Measurements from ENCODE around the gene MAP1B. TPM values are rescaled to one million over a fixed set of nuclear protein-coding genes. Genes with fewer than 3 reads are reported as not detected.

Gene MAP1B
- total RNA-seq, 1 donor: 164 TPM

DNA sequence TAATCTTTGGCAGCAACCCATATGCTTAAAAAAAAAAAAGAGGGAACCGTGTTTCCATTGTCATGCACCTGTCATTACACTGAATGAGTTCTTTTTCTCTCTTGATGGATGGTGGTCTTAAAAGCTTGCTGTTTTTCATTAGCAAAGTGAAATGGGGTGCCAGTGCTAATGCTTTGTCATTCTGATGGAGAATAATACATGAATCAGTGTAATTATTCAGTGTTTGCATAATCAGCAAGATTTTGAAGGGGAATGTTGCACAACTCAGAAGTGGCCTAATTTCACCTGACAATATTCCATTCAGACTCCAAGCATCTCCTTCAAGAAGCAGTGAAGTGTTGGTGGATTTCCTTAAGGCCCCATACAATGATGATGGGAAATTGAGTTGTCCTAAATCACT lies 38.1 kb downstream of the MAP1B start:
- Histone ChIP-seq H3K79me2 (ENCODE audit: insufficient read depth, low read length) (peaks cover 79% of the 10 kb centered on the region), H3K9me3 (ENCODE audit: low read depth, low read length) (no peaks in the 10 kb centered on the region), H3K4me2 (ENCODE audit: insufficient read depth, low read length) (no peak overlapping the region), H3K27me3 (ENCODE audit: insufficient read depth, low read length) (no peaks in the 10 kb centered on the region), H4K20me1 (ENCODE audit: insufficient read depth, low read length) (no peaks in the 10 kb centered on the region), H3K27ac (ENCODE audit: low read depth, low read length) (peak overlapping the region; percentile 46), H3K4me1 (ENCODE audit: insufficient read depth, low read length) (peaks cover 48% of the 10 kb centered on the region), H2AFZ (ENCODE audit: low read length) (no peak overlapping the region), H3K4me3 (ENCODE audit: insufficient read depth, low read length) (no peak overlapping the region), H3K36me3 (ENCODE audit: insufficient read depth, low read length) (peaks cover 43% of the 10 kb centered on the region)
- DNase-seq (ENCODE audit: insufficient read length, low spot score, missing footprints): no peak
- TF ChIP-seq, protein P1, sequence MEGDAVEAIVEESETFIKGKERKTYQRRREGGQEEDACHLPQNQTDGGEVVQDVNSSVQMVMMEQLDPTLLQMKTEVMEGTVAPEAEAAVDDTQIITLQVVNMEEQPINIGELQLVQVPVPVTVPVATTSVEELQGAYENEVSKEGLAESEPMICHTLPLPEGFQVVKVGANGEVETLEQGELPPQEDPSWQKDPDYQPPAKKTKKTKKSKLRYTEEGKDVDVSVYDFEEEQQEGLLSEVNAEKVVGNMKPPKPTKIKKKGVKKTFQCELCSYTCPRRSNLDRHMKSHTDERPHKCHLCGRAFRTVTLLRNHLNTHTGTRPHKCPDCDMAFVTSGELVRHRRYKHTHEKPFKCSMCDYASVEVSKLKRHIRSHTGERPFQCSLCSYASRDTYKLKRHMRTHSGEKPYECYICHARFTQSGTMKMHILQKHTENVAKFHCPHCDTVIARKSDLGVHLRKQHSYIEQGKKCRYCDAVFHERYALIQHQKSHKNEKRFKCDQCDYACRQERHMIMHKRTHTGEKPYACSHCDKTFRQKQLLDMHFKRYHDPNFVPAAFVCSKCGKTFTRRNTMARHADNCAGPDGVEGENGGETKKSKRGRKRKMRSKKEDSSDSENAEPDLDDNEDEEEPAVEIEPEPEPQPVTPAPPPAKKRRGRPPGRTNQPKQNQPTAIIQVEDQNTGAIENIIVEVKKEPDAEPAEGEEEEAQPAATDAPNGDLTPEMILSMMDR (IDR thresholded peaks at IDR 0.05; ENCODE audit: extremely low read depth, low read depth, low read length): no peak

DNA sequence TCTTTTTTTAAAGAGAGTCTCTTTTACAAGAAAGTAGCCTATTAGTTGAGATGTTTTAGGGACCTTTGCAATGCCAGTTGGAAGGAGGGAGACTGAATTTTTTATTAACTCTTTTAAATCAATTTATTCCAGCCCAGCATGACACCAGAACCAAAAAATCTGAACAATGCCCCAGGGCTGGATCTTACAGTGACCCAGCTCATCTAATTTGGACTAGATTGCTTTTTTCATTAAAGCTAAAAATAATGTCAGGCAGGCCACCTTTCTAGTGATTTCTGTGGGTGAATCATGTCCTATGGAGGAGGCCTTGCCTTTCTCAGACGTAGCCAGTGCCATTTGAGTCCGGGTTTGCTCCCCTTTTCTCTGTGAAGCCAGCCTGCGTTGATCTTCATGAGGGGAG lies 38.8 kb downstream of the MAP1B start:
- Histone ChIP-seq H3K4me1 (ENCODE audit: insufficient read depth, low read length) (peaks cover 46% of the 10 kb centered on the region), H3K36me3 (ENCODE audit: insufficient read depth, low read length) (peaks cover 43% of the 10 kb centered on the region), H4K20me1 (ENCODE audit: insufficient read depth, low read length) (no peaks in the 10 kb centered on the region), H3K27ac (ENCODE audit: low read depth, low read length) (peak overlapping the region; percentile 46), H2AFZ (ENCODE audit: low read length) (no peak overlapping the region), H3K9me3 (ENCODE audit: low read depth, low read length) (no peaks in the 10 kb centered on the region), H3K4me2 (ENCODE audit: insufficient read depth, low read length) (no peak overlapping the region), H3K27me3 (ENCODE audit: insufficient read depth, low read length) (no peaks in the 10 kb centered on the region), H3K79me2 (ENCODE audit: insufficient read depth, low read length) (peaks cover 86% of the 10 kb centered on the region), H3K4me3 (ENCODE audit: insufficient read depth, low read length) (no peak overlapping the region)
- TF ChIP-seq, protein P1 (IDR thresholded peaks at IDR 0.05; ENCODE audit: extremely low read depth, low read depth, low read length): no peak
- no peak for DNase-seq (ENCODE audit: insufficient read length, low spot score, missing footprints)

DNA sequence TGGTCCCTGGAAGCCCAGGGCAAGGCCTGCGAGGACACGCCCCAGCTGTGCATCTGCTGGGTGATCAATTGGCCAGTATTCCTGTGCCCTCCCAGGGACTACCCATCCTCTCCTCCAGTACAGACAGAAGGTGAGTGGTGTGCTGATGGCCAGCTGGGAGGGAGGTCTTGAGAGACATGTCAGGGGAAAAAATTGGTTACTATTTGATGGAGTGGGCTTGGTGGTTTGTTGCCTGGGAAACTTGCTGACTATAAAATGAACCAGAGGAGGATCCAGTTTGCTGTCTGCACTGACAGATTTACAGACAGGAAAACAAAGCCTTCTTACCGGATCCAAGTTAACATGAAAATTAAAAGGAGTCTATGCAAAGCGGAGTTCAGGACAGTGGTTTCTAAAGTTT lies 40.3 kb downstream of the MAP1B start:
- Histone ChIP-seq H3K4me3 (ENCODE audit: insufficient read depth, low read length) (no peak overlapping the region), H3K4me2 (ENCODE audit: insufficient read depth, low read length) (no peak overlapping the region), H3K9me3 (ENCODE audit: low read depth, low read length) (no peaks in the 10 kb centered on the region), H3K36me3 (ENCODE audit: insufficient read depth, low read length) (peaks cover 43% of the 10 kb centered on the region), H2AFZ (ENCODE audit: low read length) (no peak overlapping the region), H3K27ac (ENCODE audit: low read depth, low read length) (peak overlapping the region; percentile 34), H3K4me1 (ENCODE audit: insufficient read depth, low read length) (peaks cover 45% of the 10 kb centered on the region), H3K79me2 (ENCODE audit: insufficient read depth, low read length) (peaks cover 91% of the 10 kb centered on the region), H4K20me1 (ENCODE audit: insufficient read depth, low read length) (no peaks in the 10 kb centered on the region), H3K27me3 (ENCODE audit: insufficient read depth, low read length) (no peaks in the 10 kb centered on the region)
- TF ChIP-seq, protein P1 (IDR thresholded peaks at IDR 0.05; ENCODE audit: extremely low read depth, low read depth, low read length): no peak
- DNase-seq (ENCODE audit: insufficient read length, low spot score, missing footprints): no peak

GRCh38 chr5:72149742-72150141 lies 42.5 kb downstream of the MAP1B start:
- H3K4me1 ChIP-seq (ENCODE audit: insufficient read depth, low read length): peaks cover 58% of the 10 kb centered on the region
- no peaks in the 10 kb centered on the region for H4K20me1 ChIP-seq (ENCODE audit: insufficient read depth, low read length)
- no peaks in the 10 kb centered on the region for H3K9me3 ChIP-seq (ENCODE audit: low read depth, low read length)
- no peak overlapping the region for H3K4me2 ChIP-seq (ENCODE audit: insufficient read depth, low read length)
- H3K27ac ChIP-seq (ENCODE audit: low read depth, low read length): no peak overlapping the region
- H3K36me3 ChIP-seq (ENCODE audit: insufficient read depth, low read length): peaks cover 33% of the 10 kb centered on the region
- H2AFZ ChIP-seq (ENCODE audit: low read length): no peak overlapping the region
- DNase-seq (ENCODE audit: insufficient read length, low spot score, missing footprints): no peak
- H3K27me3 ChIP-seq (ENCODE audit: insufficient read depth, low read length): no peaks in the 10 kb centered on the region
- TF ChIP-seq, protein P1 (IDR thresholded peaks at IDR 0.05; ENCODE audit: extremely low read depth, low read depth, low read length): peak; percentile 37
- no peak overlapping the region for H3K4me3 ChIP-seq (ENCODE audit: insufficient read depth, low read length)
- peaks cover 91% of the 10 kb centered on the region for H3K79me2 ChIP-seq (ENCODE audit: insufficient read depth, low read length)
